HG02798 (cell line): ENCODE data around the gene HOMER3.

Experiments used
- ATAC-seq: cut with Tn5 transposase; IDR thresholded peaks from one replicate; pipeline ENCODE4 v1.9.1; 2021; ENCODE audit warnings: mild to moderate bottlenecking; ENCODE audit not compliant: unreplicated experiment, poor library complexity

The HOMER3 gene

GRCh38 chr19:18940769-18941627 lies at the start of gene HOMER3:
Gene HOMER3 (minus strand): TSS chr19:18941217. CDS start chr19:18938982, 2,235 bp downstream.
- ATAC-seq: no peak

DNA sequence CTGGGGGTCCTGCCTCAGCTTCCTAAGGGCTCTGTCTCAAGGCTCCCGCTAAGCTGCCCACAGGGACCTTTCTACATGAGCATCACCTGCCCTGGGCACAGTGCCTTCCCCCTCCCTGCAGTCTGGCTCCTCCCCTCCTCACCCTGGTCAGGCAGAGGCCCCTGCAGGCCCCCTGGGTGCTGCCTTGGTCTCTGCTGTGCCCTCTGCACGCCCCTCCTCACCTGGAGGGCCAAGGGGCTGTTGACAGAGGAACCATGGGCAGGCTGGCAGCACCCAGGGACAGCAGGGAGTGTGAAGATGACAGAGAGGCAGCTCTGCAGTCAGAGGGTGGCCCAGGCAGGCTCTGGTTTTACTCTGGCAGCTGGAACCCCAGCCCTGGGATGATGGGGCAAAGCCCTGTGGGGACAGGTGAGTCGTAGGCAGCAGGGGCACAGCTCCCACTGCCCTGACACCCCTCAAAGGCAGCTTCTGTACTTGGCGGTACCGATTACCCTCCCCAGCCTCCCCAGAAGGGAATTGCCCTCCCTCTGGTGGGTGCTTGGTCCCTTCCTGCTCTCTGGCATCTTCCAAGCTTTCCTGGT lies 49.2 kb upstream of the HOMER3 start:
- ATAC-seq: no peak

- no peak for ATAC-seq
Measured at GRCh38 chr19:18989316-18989715, 48.3 kb upstream of the HOMER3 start.

DNA sequence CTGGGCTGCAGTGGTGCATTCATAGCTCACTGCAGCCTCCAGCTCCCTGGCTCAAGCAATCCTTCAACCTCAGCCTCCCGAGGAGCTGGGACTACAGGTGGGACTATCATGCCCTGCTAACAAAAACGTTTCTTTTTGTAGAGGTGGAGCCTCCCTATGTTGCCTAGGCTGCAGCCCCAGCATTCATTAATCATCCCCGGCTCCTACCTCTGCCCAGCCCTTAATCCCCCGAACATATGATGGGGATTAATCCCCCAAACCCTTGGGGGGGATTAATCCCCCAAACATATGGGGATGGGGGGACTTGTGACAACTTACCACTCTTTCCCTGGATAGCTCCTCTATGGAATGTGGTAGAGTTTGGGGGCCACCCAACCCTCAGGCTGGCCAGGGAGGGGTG lies 46.4 kb upstream of the HOMER3 start:
- no peak for ATAC-seq

- no peak for ATAC-seq
Measured at GRCh38 chr19:18985257-18985656, 44.2 kb upstream of the HOMER3 start.

- no peak for ATAC-seq
Measured at GRCh38 chr19:18984251-18984650, 43.2 kb upstream of the HOMER3 start.

- ATAC-seq: no peak
Measured at GRCh38 chr19:18982669-18983068, 41.7 kb upstream of the HOMER3 start.

- no peak for ATAC-seq
Measured at GRCh38 chr19:18980432-18981020, 39.5 kb upstream of the HOMER3 start.

DNA sequence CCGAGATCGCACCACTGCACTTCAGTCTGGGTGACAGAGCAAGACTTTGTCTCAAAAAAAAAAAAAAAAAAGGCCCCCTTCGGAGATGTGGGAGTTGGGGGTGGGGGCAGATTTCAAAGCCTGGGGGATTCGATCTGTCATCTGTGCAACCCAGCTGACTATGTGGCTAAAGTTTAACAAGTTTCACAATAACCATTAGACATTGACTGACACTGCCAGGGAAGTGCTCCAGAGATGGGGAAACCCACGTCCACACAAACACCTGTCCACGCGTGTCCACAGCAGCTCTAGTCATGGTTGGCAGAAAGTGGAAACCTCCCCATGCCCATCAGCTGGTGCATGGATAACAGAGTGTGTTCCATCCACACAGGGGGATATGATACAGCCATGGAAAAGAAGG lies 37.6 kb upstream of the HOMER3 start:
- no peak for ATAC-seq

DNA sequence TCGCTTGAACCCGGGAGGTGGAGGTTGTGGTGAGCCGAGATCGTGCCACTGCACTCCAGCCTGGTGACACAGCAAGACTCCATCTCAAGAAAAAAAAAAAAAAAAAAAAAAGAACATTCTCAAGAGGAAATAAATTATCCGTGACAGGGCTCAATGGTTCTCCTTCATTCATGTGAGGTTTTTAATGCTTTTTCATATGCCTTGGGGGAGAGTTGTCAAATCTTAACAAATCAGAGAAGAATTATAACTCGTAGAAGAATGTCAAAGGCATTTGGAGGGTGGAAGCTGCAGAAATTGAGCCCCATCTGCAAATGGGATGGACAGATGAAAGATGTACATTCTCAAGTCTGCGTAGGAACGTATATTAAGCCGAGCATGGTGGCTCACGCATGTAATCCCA lies 34.9 kb upstream of the HOMER3 start:
- ATAC-seq: no peak

- no peak for ATAC-seq
Measured at GRCh38 chr19:18975011-18975410, 34.0 kb upstream of the HOMER3 start.

- ATAC-seq: no peak
Measured at GRCh38 chr19:18972851-18973250, 31.8 kb upstream of the HOMER3 start.

DNA sequence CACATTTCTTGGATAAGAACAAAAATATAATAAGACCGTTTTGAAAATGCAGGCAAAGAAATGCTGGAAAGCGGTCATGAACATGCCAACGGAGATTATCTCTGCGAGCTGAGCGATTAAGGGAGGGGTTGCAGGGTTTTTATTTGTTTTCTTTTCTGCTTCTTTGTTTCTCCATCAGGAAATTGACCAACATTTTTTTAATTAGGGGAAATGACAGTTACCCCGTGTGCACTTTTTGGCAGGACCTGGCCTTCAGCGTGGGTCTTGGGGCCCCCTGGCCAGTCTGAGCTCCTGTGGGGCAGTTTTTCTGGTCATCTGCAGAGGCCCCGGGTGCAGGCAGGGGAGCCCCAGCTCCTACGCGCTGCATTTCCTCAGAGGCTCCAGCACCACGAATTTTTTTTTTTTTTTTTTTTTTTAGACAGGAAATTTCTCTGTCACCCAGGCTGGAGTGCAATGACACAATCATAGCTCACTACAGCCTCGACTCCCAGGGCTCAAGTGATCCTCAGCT lies 31.3 kb upstream of the HOMER3 start:
- ATAC-seq: no peak

GRCh38 chr19:18969931-18970659 lies 29.1 kb upstream of the HOMER3 start:
- no peak for ATAC-seq

DNA sequence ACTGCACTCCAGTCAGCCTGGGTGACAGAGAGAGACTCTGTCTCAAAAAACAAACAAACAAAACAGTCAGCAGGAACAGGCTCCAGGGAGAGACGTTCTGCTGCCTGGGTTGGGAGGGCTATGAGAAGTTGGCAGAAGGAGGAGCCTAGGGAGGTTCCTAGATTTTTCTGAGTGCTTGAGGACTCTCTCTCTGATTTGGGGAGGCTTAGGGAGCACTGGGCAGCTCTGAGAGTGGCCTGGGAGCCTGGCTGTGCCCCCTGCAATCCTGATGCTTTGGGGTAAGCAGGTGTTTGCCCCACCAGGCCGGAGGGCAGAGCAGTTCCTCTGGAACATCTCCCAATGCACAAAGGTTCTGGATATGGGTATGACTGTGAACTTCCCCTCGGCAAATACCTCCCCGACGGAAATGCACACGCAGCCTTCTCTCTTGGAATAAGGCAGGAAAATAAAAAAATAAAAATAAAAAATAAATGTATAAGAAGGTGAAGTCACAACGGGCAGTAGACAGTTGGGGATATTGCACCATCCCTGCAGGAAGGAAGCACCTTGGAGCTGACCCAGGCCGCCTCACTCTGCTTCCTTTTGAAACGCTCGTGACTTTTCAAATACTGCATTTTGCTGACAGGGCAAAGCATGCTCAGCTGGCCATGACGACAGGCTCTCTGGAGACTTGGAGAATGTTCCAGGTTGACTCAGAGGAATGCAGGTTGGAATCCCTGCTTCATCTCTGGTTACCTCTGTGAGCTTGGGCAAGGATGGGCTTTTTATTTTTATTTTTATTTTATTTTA lies 26.5 kb upstream of the HOMER3 start:
- no peak for ATAC-seq

DNA sequence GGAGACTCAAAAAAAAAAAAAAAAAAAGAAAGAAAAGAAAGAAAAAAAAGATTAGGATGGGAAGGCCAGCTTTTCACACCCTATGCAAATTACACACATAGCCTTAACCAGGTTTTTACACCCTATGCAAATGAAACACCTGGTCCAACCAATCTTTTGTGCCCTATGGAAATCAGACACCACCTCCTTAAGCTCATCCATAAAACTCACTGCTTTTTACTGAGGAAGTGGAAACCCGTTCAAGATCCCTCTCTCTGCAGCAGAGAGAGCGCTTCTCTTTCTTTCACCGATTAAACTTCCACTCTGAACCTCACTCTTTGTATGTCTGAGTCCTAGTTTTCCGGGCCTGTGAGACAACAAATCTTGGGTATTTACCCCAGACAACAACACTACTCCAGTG lies 25.3 kb upstream of the HOMER3 start:
- ATAC-seq: no peak

- no peak for ATAC-seq
Measured at GRCh38 chr19:18964121-18964520, 23.1 kb upstream of the HOMER3 start.

GRCh38 chr19:18961767-18962620 lies 21.0 kb upstream of the HOMER3 start:
- no peak for ATAC-seq

DNA sequence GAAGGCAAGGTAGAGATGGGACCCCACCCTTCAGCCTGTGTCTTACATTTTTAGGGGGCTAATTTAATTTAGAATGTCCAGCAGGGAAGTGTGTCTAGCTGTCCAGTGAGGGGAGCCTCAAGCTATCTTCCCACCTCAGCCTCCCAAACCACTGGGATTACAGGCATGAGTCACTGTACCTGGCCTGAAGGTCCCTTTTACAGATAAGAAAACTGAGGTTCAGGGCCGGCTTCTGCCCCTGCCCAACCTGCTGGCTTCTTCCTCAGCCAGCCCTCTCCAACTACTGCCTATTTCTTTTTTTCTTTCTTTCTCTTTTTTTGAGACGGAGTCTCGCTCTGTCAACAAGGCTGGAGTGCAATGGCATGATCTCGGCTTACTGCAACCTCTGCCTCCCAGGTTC lies 19.4 kb upstream of the HOMER3 start:
- no peak for ATAC-seq
